Testis (tissue), 3 donors: ENCODE results near the gene MRPS14. TPM values are rescaled to one million over a fixed set of nuclear protein-coding genes. Genes with fewer than 3 reads are reported as not detected.

ENCODE experiments used
- DNase-seq: peaks from one replicate; pipeline ENCODE4 v3.0.0-alpha.2; 2019
- H3K27ac ChIP-seq, 2 donors: fragments of 200-600 bp; sonication (generic); one replicate each; pipeline ENCODE4 v1.5.1; 2019
- H3K27me3 ChIP-seq: fragments of 200-600 bp; sonication (generic); one replicate; pipeline ENCODE4 v1.5.1; 2019
- H3K36me3 ChIP-seq: fragments of 200-600 bp; sonication (generic); one replicate; pipeline ENCODE4 v1.5.1; 2017; ENCODE audit warnings: low read depth; ENCODE audit errors: missing control alignments
- H3K4me1 ChIP-seq: fragments of 200-600 bp; sonication (generic); one replicate; pipeline ENCODE4 v1.5.1; 2019
- H3K4me3 ChIP-seq, 2 donors: fragments of 200-600 bp; sonication (generic); one replicate each; pipeline ENCODE4 v1.5.1; 2017 to 2019
- H3K9me3 ChIP-seq: fragments of 200-600 bp; sonication (generic); one replicate; pipeline ENCODE4 v1.5.1; 2017
- POLR2A ChIP-seq: fragments of 450-650 bp; IDR thresholded peaks from one replicate; pipeline ENCODE4 v1.6.1; 2017; ENCODE audit warnings: antibody characterized with exemption, mild to moderate bottlenecking, moderate library complexity
- WGBS, 2 donors: methylation state at CpG; one replicate each; pipeline ENCODE4 v1.1.5; 2018; 5-methylcytosine and 5-hydroxymethylcytosine counted together
- intact Hi-C: fragments of 100-400 bp; cut with DNase I; formaldehyde crosslinking; loops from one replicate; pipeline ENCODE4 v1.15.1; 2023; ENCODE audit warnings: low total_unique reads
- polyA plus RNA-seq: library from polyadenylated mRNA; stranded (reverse); fragments of 350-450 nt; fragmentation: Illumina TruSeq; extraction: RNeasy Lipid Tissue Mini Kit (QIAGEN cat#74804); gene quantifications from one replicate; pipeline ENCODE4 v1.2.3, GENCODE V29; 2014; ENCODE audit warnings: low read depth, low replicate concordance; ENCODE audit not compliant: insufficient read depth
- total RNA-seq, 2 donors: library from RNA; depleted of rRNA; stranded (reverse); fragments of >200 nt; gene quantifications; one replicate each; pipeline ENCODE4 v1.2.3, GENCODE V29; 2016
- TF ChIP-seq, protein P1 (sequence below), 3 experiments: fragments of 450-650 bp in 2 of 3; fragments of 200-600 bp in 1 of 3; sonication (generic) in 1 of 3; IDR thresholded peaks; one replicate each; pipeline ENCODE4 v1.5.1; 2016 to 2019; ENCODE audit warnings: antibody characterized with exemption in 3 of 3, mild to moderate bottlenecking in 2 of 3, moderate library complexity in 1 of 3

MRPS14 gene
- total and polyA plus RNA-seq, 3 donors from 2014 or later, result 30.2 to 42.8 (median 31.2) TPM

DNA sequence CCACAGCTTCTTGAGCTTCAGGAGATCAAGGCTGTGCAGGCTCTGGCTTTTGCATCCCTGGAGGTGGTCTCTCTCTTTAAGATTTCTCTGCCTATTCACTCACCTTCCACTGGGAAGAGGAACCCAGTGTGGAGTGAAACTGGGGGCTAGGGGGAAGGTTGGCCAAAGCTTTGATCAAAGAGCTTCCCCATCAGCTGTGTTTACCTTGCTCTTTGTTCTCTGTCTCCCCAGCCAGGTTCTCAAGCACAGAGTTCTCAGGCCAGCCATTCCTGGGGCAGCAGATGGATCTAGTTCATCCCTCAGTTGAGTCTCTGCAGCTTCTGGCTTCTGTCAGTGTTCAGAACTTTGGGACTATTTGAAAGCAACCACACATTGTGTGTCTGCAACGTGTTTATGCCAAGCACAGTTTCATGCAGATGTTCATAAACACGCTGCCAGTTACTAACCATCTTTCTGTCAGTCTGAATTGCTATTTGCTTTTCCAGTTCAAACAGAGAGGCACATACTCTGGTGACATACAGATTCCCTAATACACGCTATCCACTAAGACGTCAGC lies 17.2 kb upstream of the MRPS14 start:
- no peak overlapping the region for H3K4me3 ChIP-seq
- H3K4me1 ChIP-seq, result no peaks in the 10 kb centered on the region
- H3K27me3 ChIP-seq, result no peaks in the 10 kb centered on the region
- no peak for TF ChIP-seq POLR2A
- TF ChIP-seq, protein P1, sequence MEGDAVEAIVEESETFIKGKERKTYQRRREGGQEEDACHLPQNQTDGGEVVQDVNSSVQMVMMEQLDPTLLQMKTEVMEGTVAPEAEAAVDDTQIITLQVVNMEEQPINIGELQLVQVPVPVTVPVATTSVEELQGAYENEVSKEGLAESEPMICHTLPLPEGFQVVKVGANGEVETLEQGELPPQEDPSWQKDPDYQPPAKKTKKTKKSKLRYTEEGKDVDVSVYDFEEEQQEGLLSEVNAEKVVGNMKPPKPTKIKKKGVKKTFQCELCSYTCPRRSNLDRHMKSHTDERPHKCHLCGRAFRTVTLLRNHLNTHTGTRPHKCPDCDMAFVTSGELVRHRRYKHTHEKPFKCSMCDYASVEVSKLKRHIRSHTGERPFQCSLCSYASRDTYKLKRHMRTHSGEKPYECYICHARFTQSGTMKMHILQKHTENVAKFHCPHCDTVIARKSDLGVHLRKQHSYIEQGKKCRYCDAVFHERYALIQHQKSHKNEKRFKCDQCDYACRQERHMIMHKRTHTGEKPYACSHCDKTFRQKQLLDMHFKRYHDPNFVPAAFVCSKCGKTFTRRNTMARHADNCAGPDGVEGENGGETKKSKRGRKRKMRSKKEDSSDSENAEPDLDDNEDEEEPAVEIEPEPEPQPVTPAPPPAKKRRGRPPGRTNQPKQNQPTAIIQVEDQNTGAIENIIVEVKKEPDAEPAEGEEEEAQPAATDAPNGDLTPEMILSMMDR (IDR thresholded peaks at IDR 0.05), result no peak
- no peaks in the 10 kb centered on the region for H3K9me3 ChIP-seq
- intact Hi-C loops, result no loop called here
- H3K27ac ChIP-seq, result no peak overlapping the region
- 73 to 95% methylated on average over 4 of the region's 4 CpGs for WGBS, 2 donors
- no peak for DNase-seq
- H3K36me3 ChIP-seq, result no peaks in the 10 kb centered on the region

DNA sequence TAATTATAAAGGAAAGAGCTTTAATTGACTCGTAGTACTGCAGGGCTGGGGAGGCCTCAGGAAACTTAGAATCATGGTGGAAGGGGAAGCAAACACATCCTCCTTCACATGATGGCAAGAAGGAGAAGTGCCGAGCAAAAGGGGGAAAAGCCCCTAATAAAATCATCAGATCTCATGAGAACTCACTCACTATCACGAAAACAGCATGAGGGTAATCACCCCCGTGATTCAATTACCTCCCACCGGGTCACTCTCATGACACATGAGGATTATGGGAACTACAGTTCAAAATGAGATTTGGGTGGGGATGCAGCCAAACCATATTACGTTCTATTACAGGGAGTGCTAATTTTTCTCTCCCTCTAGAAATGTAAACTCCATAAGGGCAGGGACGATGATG lies 14.2 kb upstream of the MRPS14 start:
- intact Hi-C loops, result no loop called here

DNA sequence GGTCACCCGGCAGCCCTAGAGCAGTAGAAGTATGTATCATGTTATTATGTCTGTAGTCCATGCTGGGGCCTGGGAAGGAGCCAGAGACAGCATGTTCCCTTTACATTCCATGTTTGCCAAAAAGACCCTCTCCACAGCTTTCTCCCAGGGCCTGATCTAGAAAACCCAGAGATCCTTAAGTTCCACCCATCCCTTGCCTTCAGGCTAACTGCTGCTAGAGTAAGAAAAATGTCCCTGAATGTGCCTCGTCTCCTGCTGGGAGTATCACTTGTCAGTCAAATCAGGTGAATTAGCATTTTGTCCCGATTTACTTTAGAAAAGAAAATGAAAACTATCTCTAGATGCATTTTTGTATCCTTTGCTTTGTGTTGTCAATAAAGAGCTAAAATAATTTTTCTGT lies 13.3 kb upstream of the MRPS14 start:
- 68 to 73% methylated on average over 3 of the region's 3 CpGs for WGBS, 2 donors
- intact Hi-C loops, result no loop called here
- H3K4me3 ChIP-seq, result no peak overlapping the region
- no peak overlapping the region for H3K27ac ChIP-seq
- H3K9me3 ChIP-seq, result no peaks in the 10 kb centered on the region
- H3K36me3 ChIP-seq, result no peaks in the 10 kb centered on the region
- no peaks in the 10 kb centered on the region for H3K27me3 ChIP-seq
- H3K4me1 ChIP-seq, result no peaks in the 10 kb centered on the region
- no peak for DNase-seq
- TF ChIP-seq POLR2A, result no peak
- TF ChIP-seq, protein P1 (IDR thresholded peaks at IDR 0.05), result no peak

More for the DNA sequence above, 14.2 kb upstream of the MRPS14 start:
- no peak for TF ChIP-seq POLR2A
- TF ChIP-seq, protein P1 (IDR thresholded peaks at IDR 0.05), result no peak
- Histone ChIP-seq H3K36me3 (no peaks in the 10 kb centered on the region), H3K4me1 (no peaks in the 10 kb centered on the region), H3K4me3 (no peak overlapping the region), H3K9me3 (no peaks in the 10 kb centered on the region), H3K27ac (no peak overlapping the region), H3K27me3 (no peaks in the 10 kb centered on the region)
- WGBS, 2 donors, result 58 to 82% methylated on average over 7 of the region's 7 CpGs
- DNase-seq, result no peak

DNA sequence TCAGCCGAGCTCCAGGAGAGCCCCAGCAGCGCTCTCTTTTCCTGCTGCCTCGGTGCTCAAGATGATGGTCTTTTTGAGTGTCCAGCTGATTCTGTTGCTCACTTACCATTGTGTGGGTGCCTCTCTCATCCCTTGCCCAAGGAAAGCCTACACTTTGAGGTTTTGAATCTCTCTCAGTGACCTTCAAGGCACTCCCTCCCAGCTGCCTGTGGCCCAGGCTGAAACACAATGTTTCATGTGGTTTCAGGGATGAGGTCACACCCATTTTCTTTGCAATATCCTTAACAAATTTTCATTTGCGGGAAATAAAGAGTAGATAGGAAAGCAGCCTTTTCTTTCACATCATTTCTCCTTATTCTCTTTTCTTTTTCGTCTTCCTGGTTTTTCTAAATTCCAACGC lies 12.6 kb upstream of the MRPS14 start:
- DNase-seq, result no peak
- H3K9me3 ChIP-seq, result no peaks in the 10 kb centered on the region
- H3K27me3 ChIP-seq, result no peaks in the 10 kb centered on the region
- H3K36me3 ChIP-seq, result no peaks in the 10 kb centered on the region
- 85 to 90% methylated on average over 5 to 6 of the region's 6 CpGs for WGBS, 2 donors
- no peak overlapping the region for H3K4me3 ChIP-seq
- H3K27ac ChIP-seq, result no peak overlapping the region
- intact Hi-C loops, result no loop called here
- TF ChIP-seq, protein P1 (IDR thresholded peaks at IDR 0.05), result no peak
- no peak for TF ChIP-seq POLR2A
- no peaks in the 10 kb centered on the region for H3K4me1 ChIP-seq

DNA sequence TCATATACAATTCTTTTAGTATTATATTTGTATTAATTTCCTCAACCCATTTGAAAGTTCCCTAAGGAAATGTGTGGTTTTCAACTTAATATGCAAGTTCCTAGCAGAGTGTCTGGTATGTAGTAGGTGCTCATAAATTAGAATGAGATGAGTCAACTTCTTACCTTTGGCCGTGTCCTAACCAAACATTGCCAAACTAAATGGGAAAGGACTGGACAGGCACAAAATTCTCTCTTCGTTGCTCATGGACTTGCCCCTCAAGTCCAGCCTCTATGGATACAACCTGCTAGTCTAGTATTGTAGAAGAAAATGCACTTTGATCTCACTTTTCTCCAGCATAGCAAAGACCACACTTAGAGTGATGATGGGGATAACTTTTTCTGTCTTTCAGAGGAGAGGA lies 11.6 kb upstream of the MRPS14 start:
- Histone ChIP-seq H3K27ac (no peak overlapping the region), H3K27me3 (no peaks in the 10 kb centered on the region), H3K4me1 (no peaks in the 10 kb centered on the region), H3K9me3 (no peaks in the 10 kb centered on the region), H3K36me3 (no peaks in the 10 kb centered on the region), H3K4me3 (no peak overlapping the region)
- TF ChIP-seq, protein P1 (IDR thresholded peaks at IDR 0.05), result no peak
- no peak for TF ChIP-seq POLR2A
- no peak for DNase-seq
- intact Hi-C loops, result no loop called here
- WGBS, 2 donors, result 82 to 96% methylated on average over 2 of the region's 2 CpGs
